HEK293T (cell line): ENCODE measurements around the gene TAPBPL.

Experiments used
- ARNT ChIP-seq: fragments of 450-650 bp; IDR thresholded peaks from 2 replicates; pipeline ENCODE4 v1.6.1; 2017; ENCODE audit warnings: mild to moderate bottlenecking
- BHLHE40 ChIP-seq: fragments of 450-650 bp; IDR thresholded peaks from 2 replicates; pipeline ENCODE4 v1.6.1; 2016; ENCODE audit warnings: mild to moderate bottlenecking, moderate library complexity, borderline replicate concordance
- FOXA1 ChIP-seq: fragments of 450-650 bp; IDR thresholded peaks from 2 replicates; pipeline ENCODE4 v1.6.1; 2016; ENCODE audit warnings: mild to moderate bottlenecking
- FOXK2 ChIP-seq: fragments of 450-650 bp; IDR thresholded peaks from 2 replicates; pipeline ENCODE4 v1.6.1; 2016; ENCODE audit warnings: mild to moderate bottlenecking
- FOXM1 ChIP-seq: fragments of 450-650 bp; IDR thresholded peaks from 2 replicates; pipeline ENCODE4 v1.6.1; 2017; ENCODE audit warnings: mild to moderate bottlenecking, borderline replicate concordance
- HDGF ChIP-seq: fragments of 450-650 bp; IDR thresholded peaks from 2 replicates; pipeline ENCODE4 v1.6.1; 2017; ENCODE audit warnings: antibody characterized with exemption, borderline replicate concordance
- SP1 ChIP-seq: fragments of 450-650 bp; IDR thresholded peaks from 2 replicates; pipeline ENCODE4 v1.6.1; 2017
- SUZ12 ChIP-seq: fragments of 450-650 bp; IDR thresholded peaks from 2 replicates; pipeline ENCODE4 v1.6.1; 2016; ENCODE audit warnings: mild to moderate bottlenecking
- TARDBP ChIP-seq: fragments of 450-650 bp; IDR thresholded peaks from 2 replicates; pipeline ENCODE4 v1.6.1; 2016
- ZNF384 ChIP-seq: fragments of 450-650 bp; IDR thresholded peaks from 2 replicates; pipeline ENCODE4 v1.6.1; 2016
- TF ChIP-seq, protein P1 (sequence below): fragments of 450-650 bp; IDR thresholded peaks from 2 replicates; pipeline ENCODE4 v1.6.1; 2016

DNA sequence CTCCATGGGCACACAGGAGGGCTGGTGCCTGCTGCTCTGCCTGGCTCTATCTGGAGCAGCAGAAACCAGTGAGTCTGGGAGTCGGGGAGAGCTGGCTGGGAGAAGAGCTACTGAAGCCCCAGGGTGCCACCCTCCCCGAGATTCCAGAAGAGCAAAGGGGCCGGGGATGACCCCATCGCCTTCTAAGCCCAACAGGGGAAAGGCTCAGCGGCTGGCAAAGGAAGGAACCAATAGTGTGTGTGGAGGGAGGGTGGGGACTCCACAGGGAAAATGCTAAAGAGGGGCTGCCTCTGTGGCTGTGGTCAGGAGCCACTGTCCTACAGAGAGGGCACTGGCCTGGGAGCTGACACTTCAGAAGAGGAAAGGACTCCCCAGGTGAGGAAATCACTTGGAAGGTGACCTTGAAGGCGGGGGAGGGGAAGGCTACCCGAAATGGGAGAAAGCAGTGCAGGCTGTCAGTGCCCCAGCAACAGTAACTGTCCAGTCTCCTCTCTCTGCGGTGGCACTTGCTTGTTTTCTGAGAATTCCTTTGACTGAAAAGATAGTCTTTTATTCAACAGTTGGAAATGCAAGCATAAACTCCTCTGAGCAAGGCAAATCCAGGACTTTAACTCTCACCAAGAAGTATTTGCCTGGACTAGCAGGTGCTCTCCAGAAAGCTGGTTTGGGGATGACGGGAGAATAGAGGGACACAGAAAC is 552 bp downstream of the TAPBPL start:
- no peak for TF ChIP-seq SP1
- TF ChIP-seq BHLHE40, result no peak
- no peak for TF ChIP-seq FOXK2
- no peak for TF ChIP-seq FOXA1
- no peak for TF ChIP-seq FOXM1
- TF ChIP-seq HDGF, result no peak
- no peak for TF ChIP-seq SUZ12
- no peak for TF ChIP-seq TARDBP
- TF ChIP-seq, protein P1, sequence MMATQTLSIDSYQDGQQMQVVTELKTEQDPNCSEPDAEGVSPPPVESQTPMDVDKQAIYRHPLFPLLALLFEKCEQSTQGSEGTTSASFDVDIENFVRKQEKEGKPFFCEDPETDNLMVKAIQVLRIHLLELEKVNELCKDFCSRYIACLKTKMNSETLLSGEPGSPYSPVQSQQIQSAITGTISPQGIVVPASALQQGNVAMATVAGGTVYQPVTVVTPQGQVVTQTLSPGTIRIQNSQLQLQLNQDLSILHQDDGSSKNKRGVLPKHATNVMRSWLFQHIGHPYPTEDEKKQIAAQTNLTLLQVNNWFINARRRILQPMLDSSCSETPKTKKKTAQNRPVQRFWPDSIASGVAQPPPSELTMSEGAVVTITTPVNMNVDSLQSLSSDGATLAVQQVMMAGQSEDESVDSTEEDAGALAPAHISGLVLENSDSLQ, result no peak
- TF ChIP-seq ZNF384, result no peak
- TF ChIP-seq ARNT, result no peak
